ENCODE data around the gene FAM168A.
"Not testable (repeated sequence)": the region's sequence is repeated elsewhere in the genome, so short reads cannot be mapped to it uniquely, and the experiment has no call there.

Gene FAM168A

GRCh38 chr11:73596547-73596946, 1.4 kb downstream of the FAM168A start:
- no peak for DNase-seq (ENCODE audit: low read depth)

- DNase-seq (ENCODE audit: low read depth), result no peak
These were observed 5.3 kb downstream of the FAM168A start for GRCh38 chr11:73592640-73593039.

GRCh38 chr11:73591743-73592142, 6.2 kb downstream of the FAM168A start:
- no peak for DNase-seq (ENCODE audit: low read depth)

- DNase-seq (ENCODE audit: low read depth), result no peak
These were observed 6.9 kb downstream of the FAM168A start for GRCh38 chr11:73590991-73591390.

- no peak for DNase-seq (ENCODE audit: low read depth)
These were observed 11.1 kb downstream of the FAM168A start for GRCh38 chr11:73586791-73587190.

GRCh38 chr11:73585834-73586575, 11.9 kb downstream of the FAM168A start:
- DNase-seq (ENCODE audit: low read depth), result no peak

GRCh38 chr11:73584831-73585230, 13.1 kb downstream of the FAM168A start:
- no peak for DNase-seq (ENCODE audit: low read depth)

- DNase-seq (ENCODE audit: low read depth), result no peak
These were observed 15.3 kb downstream of the FAM168A start for GRCh38 chr11:73582653-73583052.

GRCh38 chr11:73580749-73581148, 17.2 kb downstream of the FAM168A start:
- not testable (repeated sequence) for DNase-seq (ENCODE audit: low read depth)

- DNase-seq (ENCODE audit: low read depth), result no peak
These were observed 18.1 kb downstream of the FAM168A start for GRCh38 chr11:73579641-73580434.

GRCh38 chr11:73578592-73579185, 19.2 kb downstream of the FAM168A start:
- DNase-seq (ENCODE audit: low read depth), result no peak

GRCh38 chr11:73577496-73577917, 20.4 kb downstream of the FAM168A start:
- no peak for DNase-seq (ENCODE audit: low read depth)

- no peak for DNase-seq (ENCODE audit: low read depth)
These were observed 21.7 kb downstream of the FAM168A start for GRCh38 chr11:73576185-73576614.

GRCh38 chr11:73571982-73572381, 25.9 kb downstream of the FAM168A start:
- not testable (repeated sequence) for DNase-seq (ENCODE audit: low read depth)

- no peak for DNase-seq (ENCODE audit: low read depth)
These were observed 27.3 kb downstream of the FAM168A start for GRCh38 chr11:73570415-73571114.

GRCh38 chr11:73566977-73567755, 30.7 kb downstream of the FAM168A start:
- no peak for DNase-seq (ENCODE audit: low read depth)

- DNase-seq (ENCODE audit: low read depth), result no peak
These were observed 31.5 kb downstream of the FAM168A start for GRCh38 chr11:73566422-73566821.

- no peak for DNase-seq (ENCODE audit: low read depth)
These were observed 32.1 kb downstream of the FAM168A start for GRCh38 chr11:73565804-73566203.

GRCh38 chr11:73564903-73565302, 33.0 kb downstream of the FAM168A start:
- DNase-seq (ENCODE audit: low read depth), result no peak

- no peak for DNase-seq (ENCODE audit: low read depth)
These were observed 34.2 kb downstream of the FAM168A start for GRCh38 chr11:73563539-73564200.

- DNase-seq (ENCODE audit: low read depth), result no peak
These were observed 38.2 kb downstream of the FAM168A start for GRCh38 chr11:73559743-73560142.
